H1 (cell line): ENCODE data around the gene HIBADH. TPM values are rescaled to one million over a fixed set of nuclear protein-coding genes. Genes with fewer than 3 reads are reported as not detected.

Experiments used
- CTCF ChIA-PET: fragments of 300-600 bp; sonication (Branson Sonifier 250); formaldehyde crosslinking; loops from one replicate; lab custom pipeline; 2021; ENCODE audit not compliant: partially characterized antibody; lab: Charles Lee
- POLR2A ChIA-PET: fragments of 300-600 bp; sonication (Branson Sonifier 250); formaldehyde crosslinking; loops from one replicate; lab custom pipeline; 2021; ENCODE audit warnings: inconsistent platforms; ENCODE audit not compliant: partially characterized antibody; lab: Charles Lee
- DNase-seq, 2 experiments: peaks; one replicate each; pipeline versions ENCODE4 v3.0.0 to v3.0.0-alpha.2; 2010 to 2022; ENCODE audit warnings: low spot score in 2 of 2, low read depth in 1 of 2, mixed read lengths in 1 of 2
- FAIRE-seq: peaks from 2 replicates; lab custom pipeline; 2011; peaks lifted over from hg19 to GRCh38; lab: Jason Lieb, UNC
- H2AFZ ChIP-seq: 2 replicates; pipeline ENCODE4 v1.8.1; 2012; ENCODE audit warnings: low read length, inconsistent platforms
- H2AK5ac ChIP-seq: 2 replicates; pipeline ENCODE4 v1.6.1; 2013; ENCODE audit warnings: low read depth, low read length
- H2BK120ac ChIP-seq: replicated peaks from 2 replicates; pipeline ENCODE3; 2013; ENCODE audit warnings: low read depth, low read length, inconsistent platforms
- H2BK12ac ChIP-seq: 2 replicates; pipeline ENCODE4 v1.6.1; 2013; ENCODE audit warnings: low read depth, low read length
- H2BK15ac ChIP-seq: 2 replicates; pipeline ENCODE4 v1.6.1; 2013; ENCODE audit warnings: low read length
- H2BK20ac ChIP-seq: 2 replicates; pipeline ENCODE4 v1.6.1; 2013; ENCODE audit warnings: low read length
- H2BK5ac ChIP-seq: 2 replicates; pipeline ENCODE4 v1.6.1; 2013; ENCODE audit warnings: low read depth, low read length
- H3K14ac ChIP-seq: 2 replicates; pipeline ENCODE4 v1.6.1; 2013; ENCODE audit warnings: inconsistent platforms; ENCODE audit not compliant: insufficient read length
- H3K18ac ChIP-seq: 2 replicates; pipeline ENCODE4 v1.6.1; 2013; ENCODE audit warnings: low read length; ENCODE audit errors: extremely low read depth
- H3K23ac ChIP-seq: 2 replicates; pipeline ENCODE4 v1.6.1; 2013; ENCODE audit warnings: inconsistent platforms; ENCODE audit not compliant: insufficient read length
- H3K23me2 ChIP-seq: 2 replicates; pipeline ENCODE4 v1.6.1; 2013; ENCODE audit warnings: low read depth, low read length
- H3K27ac ChIP-seq: 2 replicates; pipeline ENCODE4 v1.6.1; 2011; ENCODE audit warnings: low read depth, low read length, inconsistent platforms
- H3K27me3 ChIP-seq, 4 experiments: replicated peaks in 1 of 4; 1 replicate in 1 of 4; 2 replicates in 3 of 4; pipeline versions ENCODE4 v1.6.1 to v1.8.1; 2011 to 2013; ENCODE audit warnings: low read length in 3 of 4, mild to moderate bottlenecking in 3 of 4, inconsistent platforms in 2 of 4, mixed read lengths in 2 of 4, moderate library complexity in 1 of 4; ENCODE audit not compliant: control insufficient read depth in 3 of 4, insufficient read depth in 3 of 4; ENCODE audit errors: extremely low read depth in 1 of 4
- H3K36me3 ChIP-seq, 4 experiments: 2 replicates each; pipeline versions ENCODE4 v1.6.1 to v1.8.1; 2011 to 2013; ENCODE audit warnings: mild to moderate bottlenecking in 4 of 4, low read length in 3 of 4, moderate library complexity in 2 of 4, control low read depth in 1 of 4, inconsistent platforms in 1 of 4; ENCODE audit not compliant: insufficient read depth in 4 of 4, control insufficient read depth in 2 of 4
- H3K4ac ChIP-seq: replicated peaks from 2 replicates; pipeline ENCODE3; 2013; ENCODE audit warnings: low read length, low read depth, mixed read lengths, inconsistent platforms; ENCODE audit not compliant: insufficient read length
- H3K4me1 ChIP-seq, 4 experiments: replicated peaks in 1 of 4; 1 replicate in 1 of 4; 2 replicates in 3 of 4; pipeline versions ENCODE4 v1.6.1 to v1.8.1; 2011 to 2013; ENCODE audit warnings: low read length in 3 of 4, inconsistent platforms in 2 of 4, mixed read lengths in 1 of 4; ENCODE audit not compliant: insufficient read depth in 4 of 4, control insufficient read depth in 3 of 4
- H3K4me2 ChIP-seq, 2 experiments: 2 replicates each; pipeline versions ENCODE4 v1.6.1 to v1.8.1; 2011 to 2013; ENCODE audit warnings: low read depth in 2 of 2, low read length in 2 of 2, control low read depth in 1 of 2, inconsistent platforms in 1 of 2, mild to moderate bottlenecking in 1 of 2; ENCODE audit not compliant: insufficient read depth in 1 of 2
- H3K4me3 ChIP-seq, 4 experiments: fragments of 200-600, 300-600 bp in 1 of 4; sonication (generic), shearing (Covaris generic), sonication (Bioruptor Twin) in 1 of 4; 2 replicates each; pipeline versions ENCODE4 v1.5.1 to v1.8.1; 2011 to 2016; ENCODE audit warnings: low read length in 4 of 4, low read depth in 3 of 4, control low read depth in 2 of 4, inconsistent platforms in 2 of 4, mild to moderate bottlenecking in 2 of 4, mixed read lengths in 1 of 4, moderate library complexity in 1 of 4; ENCODE audit not compliant: insufficient read depth in 2 of 4; ENCODE audit errors: extremely low read depth in 1 of 4
- H3K56ac ChIP-seq: replicated peaks from 2 replicates; pipeline ENCODE3; 2013; ENCODE audit warnings: low read depth, mild to moderate bottlenecking, mixed read lengths, low read length, inconsistent platforms; ENCODE audit not compliant: insufficient read length
- H3K79me1 ChIP-seq: 2 replicates; pipeline ENCODE4 v1.6.1; 2013; ENCODE audit warnings: low read depth, low read length, control low read depth
- H3K79me2 ChIP-seq, 2 experiments: 2 replicates each; pipeline versions ENCODE4 v1.6.1 to v1.8.1; 2012 to 2013; ENCODE audit warnings: low read length in 2 of 2, mild to moderate bottlenecking in 2 of 2, inconsistent platforms in 1 of 2; ENCODE audit not compliant: insufficient read depth in 2 of 2, control insufficient read depth in 1 of 2
- H3K9ac ChIP-seq, 4 experiments: replicated peaks in 1 of 4; 1 replicate in 1 of 4; 2 replicates in 3 of 4; pipeline versions ENCODE4 v1.6.1 to v1.8.1; 2011 to 2013; ENCODE audit warnings: low read depth in 3 of 4, low read length in 3 of 4, control low read depth in 2 of 4, mild to moderate bottlenecking in 2 of 4, moderate library complexity in 2 of 4, inconsistent platforms in 1 of 4; ENCODE audit errors: extremely low read depth in 1 of 4
- H3K9me3 ChIP-seq, 2 experiments: 2 replicates each; pipeline versions ENCODE4 v1.6.1 to v1.8.1; 2012 to 2013; ENCODE audit warnings: mild to moderate bottlenecking in 2 of 2, moderate library complexity in 2 of 2, control low read depth in 1 of 2, inconsistent platforms in 1 of 2, low read depth in 1 of 2, low read length in 1 of 2, mixed read lengths in 1 of 2; ENCODE audit not compliant: insufficient read depth in 2 of 2
- H4K20me1 ChIP-seq, 2 experiments: replicated peaks in 1 of 2; 2 replicates each; pipeline versions ENCODE3 to v1.8.1; 2011 to 2013; ENCODE audit warnings: inconsistent platforms in 2 of 2, low read length in 2 of 2, mild to moderate bottlenecking in 1 of 2; ENCODE audit not compliant: insufficient read depth in 2 of 2, control insufficient read depth in 1 of 2
- H4K5ac ChIP-seq: 2 replicates; pipeline ENCODE4 v1.6.1; 2013; ENCODE audit warnings: low read length, low read depth, mixed read lengths, inconsistent platforms; ENCODE audit not compliant: insufficient read length
- H4K8ac ChIP-seq: 2 replicates; pipeline ENCODE4 v1.8.0; 2013; ENCODE audit warnings: mild to moderate bottlenecking, moderate library complexity, low read length, inconsistent platforms; ENCODE audit not compliant: insufficient read depth; ENCODE audit errors: extremely low read depth
- H4K91ac ChIP-seq: replicated peaks from 2 replicates; pipeline ENCODE3; 2013; ENCODE audit warnings: low read length, mixed read lengths, inconsistent platforms; ENCODE audit not compliant: insufficient read length
- CEBPB ChIP-seq: IDR thresholded peaks from 2 replicates; pipeline ENCODE4 v1.6.1; 2012; ENCODE audit warnings: low read depth, low read length
- CREB1 ChIP-seq: IDR thresholded peaks from 2 replicates; pipeline ENCODE4 v1.6.1; 2012; ENCODE audit warnings: inconsistent platforms
- CTBP2 ChIP-seq: IDR thresholded peaks from 2 replicates; pipeline ENCODE4 v1.7.0; 2011; ENCODE audit warnings: borderline replicate concordance, mild to moderate bottlenecking, moderate library complexity, mixed read lengths, low read length; ENCODE audit not compliant: insufficient read depth, insufficient read length
- CTCF ChIP-seq, 3 experiments: IDR thresholded peaks; 1 replicate in 2 of 3; 2 replicates in 1 of 3; pipeline versions ENCODE4 v1.5.1 to v1.6.1; 2011; ENCODE audit warnings: low read length in 3 of 3, mild to moderate bottlenecking in 3 of 3, inconsistent platforms in 2 of 3, low read depth in 1 of 3, moderate library complexity in 1 of 3; ENCODE audit not compliant: insufficient read depth in 1 of 3; ENCODE audit errors: control extremely low read depth in 1 of 3
- EGR1 ChIP-seq: IDR thresholded peaks from 2 replicates; pipeline ENCODE4 v1.6.1; 2011; ENCODE audit warnings: low read depth, low read length, borderline replicate concordance
- MAFK ChIP-seq: IDR thresholded peaks from 2 replicates; pipeline ENCODE4 v1.6.1; 2012; ENCODE audit warnings: low read depth, mild to moderate bottlenecking, improper control_type of control experiment, low read length
- RFX5 ChIP-seq: IDR thresholded peaks from 2 replicates; pipeline ENCODE4 v1.6.1; 2011; ENCODE audit warnings: low read depth, low read length, improper control_type of control experiment, borderline replicate concordance
- RXRA ChIP-seq: IDR thresholded peaks from 2 replicates; pipeline ENCODE4 v1.6.1; 2011; ENCODE audit warnings: low read depth, mild to moderate bottlenecking, low read length, moderate library complexity; ENCODE audit not compliant: insufficient read depth
- SIN3A ChIP-seq, 2 experiments: IDR thresholded peaks in 1 of 2; conservative IDR thresholded peaks in 1 of 2; 2 replicates each; pipeline ENCODE4 v1.6.1; 2011 to 2012; ENCODE audit warnings: low read length in 2 of 2, improper control_type of control experiment in 1 of 2, low read depth in 1 of 2, mild to moderate bottlenecking in 1 of 2
- SIX5 ChIP-seq: IDR thresholded peaks from 2 replicates; pipeline ENCODE4 v1.6.1; 2011; ENCODE audit warnings: mild to moderate bottlenecking, low read depth, low read length
- WGBS, 2 experiments: shearing (Covaris generic) in 1 of 2; methylation state at CpG; one replicate each; pipeline versions ENCODE4 v1.1.6 to v1.1.7; 2013 to 2015; ENCODE audit warnings: low lambda C conversion rate in 2 of 2, mixed read lengths in 2 of 2, inconsistent platforms in 1 of 2, low coverage in 1 of 2, missing lambda C conversion rate in 1 of 2; ENCODE audit not compliant: insufficient replicate concordance in 2 of 2, insufficient coverage in 1 of 2, insufficient read length in 1 of 2; ENCODE audit errors: extremely low coverage in 1 of 2, missing lambda C conversion rate in 1 of 2; 5-methylcytosine and 5-hydroxymethylcytosine counted together
- polyA plus RNA-seq, 7 experiments: library from polyadenylated mRNA; depleted of rRNA in 3 of 7; stranded (reverse) in 5 of 7; unstranded in 2 of 7; fragments of >200 nt in 5 of 7; fragments of 200-250 nt in 2 of 7; gene quantifications; 1 replicate in 5 of 7; 2 replicates in 1 of 7; 4 replicates in 1 of 7; pipeline versions ENCODE4 v1.2.1 to v1.2.3, GENCODE V29; 2011 to 2013; ENCODE audit warnings: missing spikeins in 2 of 7, mixed read lengths in 2 of 7
- total RNA-seq: library from RNA; stranded (reverse); fragmentation: NEBNext Ultra II Directional; extraction: Animal tissue kit (Norgen Biotek cat#: 25700); gene quantifications from 2 replicates; pipeline ENCODE4 v1.2.1, GENCODE V29; 2021

The HIBADH gene
- total and polyA plus RNA-seq, 2 of the 8 experiments (the other 6 are each of a cell fraction or from before 2014, with no cell fraction given): 30.1 to 39.5 TPM

GRCh38 chr7:27575613-27576012 lies 87.1 kb downstream of the HIBADH start:
- Histone ChIP-seq H3K36me3 (no peaks in the 10 kb centered on the region), H4K20me1 (no peaks in the 10 kb centered on the region), H3K23ac (no peak overlapping the region), H4K8ac (no peak overlapping the region), H3K27me3 (no peaks in the 10 kb centered on the region), H2AK5ac (no peak overlapping the region), H2BK15ac (no peak overlapping the region), H3K9me3 (no peaks in the 10 kb centered on the region), H4K5ac (no peak overlapping the region), H3K23me2 (no peaks in the 10 kb centered on the region), H3K18ac (no peak overlapping the region), H4K91ac (no peak overlapping the region), H3K4me2 (no peak overlapping the region), H2BK120ac (no peak overlapping the region), H3K4me1 (peaks cover 0 to 6% (median 1%) of the 10 kb centered on the region in 4 experiments; a peak in 4 of 7 replicates), H3K4me3 (no peak overlapping the region), H3K14ac (no peak overlapping the region), H2AFZ (no peak overlapping the region), H2BK5ac (no peak overlapping the region), H3K4ac (no peak overlapping the region), H3K79me2 (no peaks in the 10 kb centered on the region), H2BK20ac (no peak overlapping the region), H3K27ac (no peak overlapping the region), H3K56ac (no peak overlapping the region), H3K9ac (no peak overlapping the region), H3K79me1 (no peaks in the 10 kb centered on the region; the same call in 1 of the 2 replicates), H2BK12ac (no peak overlapping the region)
- DNase-seq (no peak), FAIRE-seq (no peak)
- 81% methylated on average over 3 of the region's 3 CpGs; no CpG with 5 or more reads in 1 of the 2 experiments for WGBS, 2 experiments
- TF ChIP-seq RXRA (no peak), CTBP2 (no peak), SIX5 (no peak), SIN3A (conservative IDR thresholded peaks at IDR 0.05 in 1 of 2, IDR thresholded peaks at IDR 0.05 in 1 of 2; ENCODE audit: low read depth in 1 of 2, low read length in 2 of 2) (no peak), EGR1 (no peak), RFX5 (no peak), MAFK (no peak), CREB1 (no peak), CTCF (IDR thresholded peaks at IDR 0.05; ENCODE audit: control extremely low read depth in 1 of 3, insufficient read depth in 1 of 3, low read depth in 1 of 3, low read length in 3 of 3) (no peak), CEBPB (no peak)
- ChIA-PET POLR2A (no interaction called here), CTCF (interaction anchor here (0.6 to 2.7 kb wide), 7 partner anchors 12 to 365 kb away, joined by 3 to 8 read pairs (median 3); no protein-coding TSS in a partner anchor)
